CD4-positive, alpha-beta T cell treated with Interferon alpha-2 for 1 hour (primary cell): ENCODE data around the gene FFAR3.
A peak's percentile ranks its signal among the peaks of the same experiment; 100 is the strongest.
"Not testable (repeated sequence)": the region's sequence is repeated elsewhere in the genome, so short reads cannot be mapped to it uniquely, and the experiment has no call there.

Source experiments
- DNase-seq, 2 donors: peaks; one replicate each; pipeline ENCODE4 v3.0.0-alpha.2; 2020 to 2022

The FFAR3 gene

DNA sequence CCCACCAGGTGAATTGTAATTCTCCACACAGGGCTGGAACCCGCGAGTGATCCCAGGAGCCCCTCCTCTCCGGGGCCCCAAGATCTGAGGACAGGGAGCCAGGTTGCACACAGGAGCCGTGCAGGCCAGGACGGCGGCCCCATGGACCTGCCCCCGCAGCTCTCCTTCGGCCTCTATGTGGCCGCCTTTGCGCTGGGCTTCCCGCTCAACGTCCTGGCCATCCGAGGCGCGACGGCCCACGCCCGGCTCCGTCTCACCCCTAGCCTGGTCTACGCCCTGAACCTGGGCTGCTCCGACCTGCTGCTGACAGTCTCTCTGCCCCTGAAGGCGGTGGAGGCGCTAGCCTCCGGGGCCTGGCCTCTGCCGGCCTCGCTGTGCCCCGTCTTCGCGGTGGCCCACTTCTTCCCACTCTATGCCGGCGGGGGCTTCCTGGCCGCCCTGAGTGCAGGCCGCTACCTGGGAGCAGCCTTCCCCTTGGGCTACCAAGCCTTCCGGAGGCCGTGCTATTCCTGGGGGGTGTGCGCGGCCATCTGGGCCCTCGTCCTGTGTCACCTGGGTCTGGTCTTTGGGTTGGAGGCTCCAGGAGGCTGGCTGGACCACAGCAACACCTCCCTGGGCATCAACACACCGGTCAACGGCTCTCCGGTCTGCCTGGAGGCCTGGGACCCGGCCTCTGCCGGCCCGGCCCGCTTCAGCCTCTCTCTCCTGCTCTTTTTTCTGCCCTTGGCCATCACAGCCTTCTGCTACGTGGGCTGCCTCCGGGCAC lies 6.7 kb upstream of the FFAR3 start:
- no peak for DNase-seq

GRCh38 chr19:35352177-35352447 lies 6.1 kb upstream of the FFAR3 start:
- no peak for DNase-seq

- peak; percentile 79 to 81 for DNase-seq
Observed at GRCh38 chr19:35352448-35353304, 5.6 kb upstream of the FFAR3 start.

DNA sequence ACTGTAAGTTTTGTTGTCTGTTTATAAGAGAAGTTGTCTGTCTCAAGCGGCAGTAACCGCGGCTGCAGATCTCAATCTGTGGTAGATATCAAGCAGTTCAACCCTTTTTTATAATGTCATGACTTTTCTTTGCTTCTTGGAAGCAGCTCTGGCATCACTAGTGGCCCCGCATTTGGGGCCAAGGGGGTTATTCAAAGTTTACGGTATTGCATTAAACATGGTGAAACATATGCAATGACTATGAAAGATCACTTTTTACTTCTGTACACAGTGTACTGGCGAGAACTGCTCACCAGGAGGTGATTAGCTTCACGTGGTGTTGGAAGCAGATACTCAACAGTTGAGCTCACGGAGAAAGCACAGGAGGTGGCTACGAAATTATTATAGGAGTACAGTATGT lies 4.6 kb upstream of the FFAR3 start:
- DNase-seq: peak; percentile 22 to 39

DNA sequence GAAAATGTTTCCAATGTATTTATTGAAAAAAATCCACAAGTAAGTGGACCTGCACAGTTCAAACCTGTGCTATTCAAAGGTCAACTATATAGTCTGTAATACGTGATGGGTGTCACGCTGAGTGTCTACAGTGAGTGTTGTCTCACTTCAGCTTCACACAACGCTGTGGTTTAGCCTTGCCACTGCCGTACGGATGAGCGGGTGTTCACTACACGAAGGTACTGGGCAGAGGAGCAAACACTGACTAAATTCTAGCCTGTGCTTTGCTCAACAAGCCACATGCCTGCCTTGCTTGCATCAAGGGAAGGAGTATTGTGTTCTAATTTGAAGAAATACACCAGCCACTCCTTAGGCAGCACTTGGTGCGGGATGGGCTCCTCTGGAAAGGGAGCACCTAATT lies 3.4 kb upstream of the FFAR3 start:
- peak in 1 of 2 donors; percentile 7 for DNase-seq

GRCh38 chr19:35355791-35356460 lies 2.3 kb upstream of the FFAR3 start:
- no peak for DNase-seq

DNA sequence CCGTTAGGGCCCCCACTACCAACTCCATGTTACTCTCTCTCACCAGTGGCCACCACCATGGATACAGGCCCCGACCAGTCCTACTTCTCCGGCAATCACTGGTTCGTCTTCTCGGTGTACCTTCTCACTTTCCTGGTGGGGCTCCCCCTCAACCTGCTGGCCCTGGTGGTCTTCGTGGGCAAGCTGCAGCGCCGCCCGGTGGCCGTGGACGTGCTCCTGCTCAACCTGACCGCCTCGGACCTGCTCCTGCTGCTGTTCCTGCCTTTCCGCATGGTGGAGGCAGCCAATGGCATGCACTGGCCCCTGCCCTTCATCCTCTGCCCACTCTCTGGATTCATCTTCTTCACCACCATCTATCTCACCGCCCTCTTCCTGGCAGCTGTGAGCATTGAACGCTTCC lies 574 bp downstream of the FFAR3 start:
- DNase-seq: not testable (repeated sequence)

- DNase-seq: not testable (repeated sequence)
Observed at GRCh38 chr19:35359395-35359794, 1.1 kb downstream of the FFAR3 start.

- DNase-seq: not testable (repeated sequence)
Observed at GRCh38 chr19:35360081-35360480, 1.8 kb downstream of the FFAR3 start.

DNA sequence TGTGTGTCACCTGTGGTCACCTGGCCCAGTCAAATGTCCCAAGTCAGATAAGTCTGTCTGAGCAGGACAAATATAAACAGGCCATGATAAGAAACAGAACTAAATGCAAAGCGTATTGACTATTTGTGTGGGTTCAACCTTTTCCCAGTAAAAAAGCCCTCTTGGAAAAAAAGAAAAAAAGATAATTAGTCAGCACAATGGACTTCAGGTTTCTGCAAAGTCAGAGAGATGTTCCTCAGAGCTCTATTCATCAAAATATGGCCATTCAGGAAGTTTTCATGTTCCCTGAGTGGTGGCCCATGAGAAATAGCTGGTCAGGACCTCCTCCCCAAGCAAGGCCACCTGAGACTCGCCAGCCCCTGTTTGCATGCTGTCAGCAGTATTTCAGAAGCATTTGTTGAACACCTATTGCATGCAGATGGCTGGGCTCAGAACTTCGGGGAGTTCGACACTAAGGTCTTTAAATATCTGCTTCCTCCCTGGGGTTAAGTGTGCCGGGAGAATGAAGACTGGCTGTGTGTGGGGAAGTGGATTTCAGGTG lies 2.7 kb downstream of the FFAR3 start:
- DNase-seq: no peak

DNA sequence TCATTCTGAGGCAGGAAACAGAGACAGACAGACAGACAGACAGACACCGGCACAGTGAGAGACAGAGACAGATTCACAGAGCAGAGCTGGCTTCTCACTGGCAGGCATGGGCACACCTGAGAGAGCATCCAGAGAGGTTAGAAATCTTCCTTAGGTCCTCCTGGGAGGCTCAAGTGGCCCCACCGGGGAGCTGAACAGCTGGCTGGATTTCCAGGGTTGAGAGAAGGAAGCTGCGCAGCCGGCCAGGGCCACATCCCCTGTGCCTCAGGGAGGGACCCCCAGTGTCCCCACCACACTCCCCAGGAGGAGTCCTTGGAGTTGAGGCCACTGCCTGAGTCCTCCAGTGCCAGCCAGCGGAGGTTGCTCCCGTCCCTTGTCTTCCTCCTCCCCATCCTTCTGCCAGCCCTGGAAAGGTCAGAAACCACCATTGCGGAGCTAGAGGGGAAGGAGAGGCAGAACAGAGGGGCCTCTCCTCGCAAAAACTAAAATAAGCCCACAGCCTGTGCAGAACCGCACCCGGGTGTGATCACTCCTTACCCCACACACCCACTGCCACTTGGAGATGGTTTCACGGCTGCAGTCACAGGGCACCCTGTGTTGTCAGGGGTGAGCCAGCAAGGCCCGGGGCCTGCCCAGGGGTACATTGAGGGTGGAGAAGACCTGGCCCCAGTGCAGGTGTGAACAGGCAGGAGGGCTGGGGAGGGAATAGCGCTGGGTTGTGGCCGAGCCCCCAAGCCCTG lies 4.2 kb downstream of the FFAR3 start:
- no peak for DNase-seq

DNA sequence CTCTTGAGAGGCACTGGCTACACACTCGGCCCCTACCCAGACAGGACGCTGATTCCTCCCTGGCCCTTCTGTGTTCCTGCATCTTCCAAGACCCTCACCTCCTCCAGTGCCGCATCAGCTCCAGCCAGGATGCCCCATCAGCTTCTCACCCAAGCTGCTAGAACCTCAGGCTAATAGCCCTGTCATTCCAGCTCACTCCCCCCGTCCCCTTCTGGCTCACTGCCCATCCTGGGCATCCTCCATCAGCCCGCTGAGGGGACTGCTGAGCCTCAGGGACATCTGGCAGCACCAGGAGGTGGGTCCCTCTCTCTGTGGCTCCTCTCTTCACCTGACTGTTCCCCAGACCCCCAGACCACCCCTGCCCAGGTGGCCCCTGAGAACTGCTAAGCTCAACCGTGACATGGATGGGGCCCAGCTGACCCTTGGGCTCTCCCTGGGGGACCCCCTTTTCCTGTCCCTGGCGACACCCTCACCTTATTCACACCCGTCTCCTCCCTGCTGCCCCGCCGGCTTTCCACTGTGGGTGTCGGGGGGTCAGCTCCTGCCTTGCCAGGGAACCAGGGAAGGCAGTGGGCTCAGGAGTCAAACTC lies 4.8 kb downstream of the FFAR3 start:
- no peak for DNase-seq

DNA sequence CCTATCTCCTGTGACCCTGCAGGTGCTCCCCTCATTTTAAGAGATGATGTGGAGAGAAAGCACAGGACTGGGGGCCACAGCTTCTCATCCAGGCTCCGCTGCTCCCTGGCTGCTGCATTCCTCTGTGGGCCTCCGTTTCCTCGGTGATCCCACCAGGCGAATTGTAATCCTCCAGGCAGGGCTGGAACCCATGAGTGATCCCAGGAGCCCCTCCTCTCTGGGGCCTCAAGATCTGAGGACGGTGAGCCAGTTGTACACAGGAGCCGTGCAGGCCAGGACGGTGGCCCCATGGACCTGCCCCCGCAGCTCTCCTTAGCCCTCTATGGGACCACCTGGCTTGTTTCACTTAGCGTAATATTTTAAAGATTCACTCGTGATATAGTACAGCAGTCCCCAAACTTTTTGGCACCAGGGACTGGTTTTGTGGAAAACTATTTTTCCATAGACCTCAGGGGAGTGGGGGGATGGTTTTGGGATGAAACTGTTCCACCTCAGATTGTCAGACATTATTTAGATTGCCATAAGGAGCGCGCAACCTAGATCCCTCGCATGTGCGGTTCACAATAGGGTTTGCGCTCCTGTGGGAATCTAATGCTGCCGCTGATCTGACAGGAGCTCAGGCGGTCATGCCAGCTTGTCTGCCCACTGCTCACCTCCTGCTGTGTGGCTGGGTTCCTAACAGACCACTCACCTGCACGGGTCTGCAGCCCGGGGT lies 5.6 kb downstream of the FFAR3 start:
- DNase-seq: no peak

DNA sequence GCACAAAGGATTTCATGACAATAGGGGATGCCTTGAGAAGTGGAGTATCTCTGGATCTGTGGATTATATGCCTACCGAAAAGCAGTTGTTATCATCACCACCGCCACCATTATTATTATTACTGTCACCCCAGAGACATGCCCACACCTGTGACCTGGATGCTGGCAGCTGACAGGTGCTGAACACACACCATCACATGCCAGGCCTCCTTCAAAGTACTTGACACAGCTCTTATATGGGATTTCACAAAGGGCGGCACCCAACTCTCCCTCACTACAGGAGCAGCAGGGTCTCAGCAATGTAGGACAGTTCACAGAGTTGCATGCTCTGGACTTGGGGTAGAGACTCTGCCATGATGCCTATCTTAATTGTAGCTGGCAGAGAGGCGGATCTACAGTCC lies 7.0 kb downstream of the FFAR3 start:
- no peak for DNase-seq

- no peak for DNase-seq
Observed at GRCh38 chr19:35368378-35368777, 10.1 kb downstream of the FFAR3 start.

GRCh38 chr19:35369522-35369921 lies 11.3 kb downstream of the FFAR3 start:
- no peak for DNase-seq

DNA sequence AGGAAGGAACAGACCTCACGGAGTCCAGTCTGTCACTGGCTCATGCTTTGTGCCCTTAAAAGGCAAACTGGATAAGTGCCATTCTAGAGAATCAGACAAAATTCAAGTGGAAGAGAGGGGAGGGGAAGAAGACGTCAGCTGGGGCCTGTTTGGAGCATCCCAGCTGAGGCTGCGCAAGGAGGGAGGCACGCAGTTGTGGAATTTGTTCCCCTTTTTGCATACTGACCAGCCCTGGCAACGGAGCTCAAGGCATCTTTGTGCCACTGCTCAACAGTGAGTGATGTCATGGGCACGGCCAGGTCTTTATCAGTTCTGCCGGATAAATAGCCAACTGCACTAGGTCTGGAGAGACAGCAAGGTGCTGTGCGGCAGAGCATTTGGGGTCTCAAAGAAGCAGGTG lies 12.5 kb downstream of the FFAR3 start, which contains the start of gene GPR42:
Gene GPR42, plus strand, starts transcription at position 347 of the 400 bp plus-strand sequence. CDS start 292 bp downstream, outside the sequence.
- no peak for DNase-seq

- no peak for DNase-seq
Observed at GRCh38 chr19:35373492-35373891, 15.2 kb downstream of the FFAR3 start.

GRCh38 chr19:35374031-35374430 lies 15.8 kb downstream of the FFAR3 start:
- not testable (repeated sequence) for DNase-seq

DNA sequence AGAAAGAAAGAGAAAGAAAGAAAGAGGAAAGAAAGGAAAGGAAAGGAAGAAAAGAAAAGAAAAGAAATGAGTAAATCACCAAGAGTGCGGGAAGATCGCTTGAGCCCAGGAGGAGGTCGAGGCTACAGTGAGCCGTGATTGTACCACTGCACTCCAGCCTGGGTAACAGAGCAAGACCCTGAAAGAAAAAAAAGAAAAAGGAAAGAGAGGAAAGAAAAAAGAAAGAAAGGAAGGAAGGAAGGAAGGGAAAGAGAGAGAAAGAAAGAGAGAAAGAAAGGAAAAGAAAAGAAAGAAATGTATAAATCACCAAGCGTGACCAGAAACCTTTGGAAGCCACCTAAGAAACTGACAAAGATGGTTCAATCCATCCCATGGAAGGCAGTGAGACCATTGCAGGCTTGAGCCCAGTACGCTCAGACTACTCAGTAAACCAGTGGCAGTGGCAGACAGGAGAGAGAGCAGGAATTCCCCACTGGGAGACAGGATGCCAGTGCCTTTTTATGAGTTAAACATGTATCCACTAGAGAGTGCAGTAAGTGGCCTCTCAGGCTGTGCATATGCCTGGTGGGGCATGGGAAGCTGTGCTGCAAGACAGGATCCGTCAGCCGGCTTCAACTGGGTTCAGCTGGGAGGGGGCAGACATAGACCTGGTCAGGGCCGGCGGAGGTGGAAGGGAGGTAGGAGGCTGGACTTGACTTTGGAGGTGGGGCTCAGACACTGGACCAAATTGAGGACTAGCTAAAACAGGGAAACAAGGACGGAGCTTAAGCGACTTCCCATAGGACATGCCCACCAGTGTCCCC lies 17.4 kb downstream of the FFAR3 start:
- no peak for DNase-seq

DNA sequence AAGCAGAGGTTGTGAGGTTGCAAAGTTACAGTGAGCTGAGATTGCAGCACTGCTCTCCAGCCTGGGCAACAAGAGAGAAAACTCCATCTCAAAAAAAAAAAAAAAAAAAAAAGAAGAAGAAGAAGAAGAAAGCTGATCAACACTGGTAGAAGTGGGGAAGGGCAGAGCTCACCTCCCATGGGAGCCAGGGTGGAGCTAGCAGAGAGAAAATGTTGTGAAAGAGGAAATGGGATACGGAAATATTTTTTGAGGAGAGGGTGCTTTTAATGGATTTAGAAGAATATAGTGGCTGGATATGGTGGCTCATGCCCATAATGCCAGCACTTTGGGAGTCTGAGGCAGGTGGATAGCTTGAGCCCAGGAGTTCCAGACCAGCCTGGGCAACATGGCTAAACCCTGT lies 19.4 kb downstream of the FFAR3 start:
- no peak for DNase-seq
